GM19035 (cell line): ENCODE results near the gene BMP5.
"Not testable (repeated sequence)": the region's sequence is repeated elsewhere in the genome, so short reads cannot be mapped to it uniquely, and the experiment has no call there.

Source experiments
- ATAC-seq: cut with Tn5 transposase; IDR thresholded peaks from one replicate; pipeline ENCODE4 v1.9.1; 2021; ENCODE audit not compliant: unreplicated experiment

The BMP5 gene

GRCh38 chr6:55875400-55875799, at the start of gene BMP5:
Gene BMP5, minus strand, starts transcription at chr6:55875590. Its CDS starts 725 bp downstream, at chr6:55874865.
- ATAC-seq, result no peak

DNA sequence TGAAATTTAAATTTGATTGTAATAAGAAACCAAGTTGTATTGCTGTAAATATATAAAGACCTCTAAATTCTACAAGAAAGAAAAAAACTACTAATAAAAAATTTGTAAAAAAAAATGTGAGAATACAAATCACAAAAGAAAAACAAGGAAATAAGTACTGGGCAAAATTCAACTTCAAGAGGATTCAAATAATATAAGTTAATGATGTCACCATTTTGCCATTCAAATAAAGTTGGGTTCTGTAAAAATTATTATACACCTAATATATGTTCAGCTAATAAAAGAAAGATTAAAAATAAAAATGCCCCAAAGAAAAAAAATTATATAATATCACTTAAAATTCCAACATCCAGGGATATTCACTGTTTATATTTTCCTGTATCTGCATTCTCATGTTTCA, 47.0 kb upstream of the BMP5 start:
- ATAC-seq, result no peak

GRCh38 chr6:55919716-55920308, 44.4 kb upstream of the BMP5 start:
- no peak for ATAC-seq

DNA sequence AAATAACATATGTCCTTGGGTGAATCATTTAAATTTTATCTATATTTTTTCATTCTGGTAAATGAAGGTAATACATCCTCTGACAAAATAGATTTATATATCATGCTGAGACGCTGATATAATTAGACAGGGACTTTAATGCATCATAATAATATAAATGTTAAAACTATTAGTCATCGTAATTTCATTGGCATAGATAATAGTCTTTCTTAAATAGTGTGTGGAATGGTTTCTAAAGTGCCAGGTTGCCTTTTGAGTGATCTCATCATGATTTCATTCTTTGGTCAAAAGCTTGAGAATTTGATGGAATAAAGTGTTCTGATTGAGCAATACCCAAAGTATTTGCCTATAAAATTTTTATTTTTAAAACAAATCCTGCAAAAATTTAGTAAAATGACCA, 43.2 kb upstream of the BMP5 start:
- ATAC-seq, result no peak

DNA sequence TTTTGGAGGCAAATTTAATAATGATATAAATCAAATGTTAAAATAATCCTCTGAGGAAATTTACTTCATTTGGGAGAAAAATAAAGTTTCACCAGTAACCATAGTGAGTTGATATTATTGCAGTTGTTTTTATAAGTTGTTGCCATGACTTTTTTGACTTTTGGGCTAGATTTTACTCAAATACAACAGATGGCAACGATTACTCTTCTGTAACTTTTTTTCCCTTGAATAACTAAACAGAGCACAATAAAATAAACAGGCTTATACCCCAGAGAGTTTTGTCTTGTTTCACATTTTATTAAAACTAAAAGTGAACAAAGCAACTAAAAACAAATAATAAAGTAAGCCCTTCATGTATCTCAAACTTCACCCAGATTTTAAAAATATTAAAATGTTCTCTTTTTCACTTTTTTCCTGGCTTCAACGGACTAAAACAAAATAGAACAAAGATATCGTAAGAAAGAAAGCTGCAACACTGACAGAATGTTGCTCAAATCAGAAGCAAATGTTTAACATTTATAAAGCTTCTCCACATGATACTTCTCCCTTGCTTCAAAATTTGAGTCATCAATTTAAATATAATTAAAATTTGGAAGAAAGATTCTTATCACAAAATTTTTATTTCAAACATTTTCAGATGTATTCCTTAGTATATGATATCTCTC, 42.5 kb upstream of the BMP5 start:
- no peak for ATAC-seq

DNA sequence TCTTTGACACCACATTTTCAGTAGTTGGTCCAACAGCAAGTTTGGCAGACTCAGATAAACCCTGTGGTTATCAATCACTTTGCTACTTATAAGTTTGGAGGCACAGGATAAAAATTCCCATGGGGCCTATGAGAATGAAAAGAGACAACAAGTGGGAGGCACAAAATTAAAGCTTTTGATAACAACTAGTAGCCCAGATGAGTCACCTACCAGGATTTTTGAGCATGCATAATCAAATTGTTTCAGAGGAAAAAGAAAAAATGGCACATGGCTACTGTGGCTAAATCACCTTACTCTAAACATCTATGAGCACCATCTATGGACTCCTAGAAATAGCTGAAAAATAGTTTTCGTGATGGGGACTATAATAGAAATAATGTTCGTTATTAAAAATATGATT, 40.8 kb upstream of the BMP5 start:
- ATAC-seq, result no peak

DNA sequence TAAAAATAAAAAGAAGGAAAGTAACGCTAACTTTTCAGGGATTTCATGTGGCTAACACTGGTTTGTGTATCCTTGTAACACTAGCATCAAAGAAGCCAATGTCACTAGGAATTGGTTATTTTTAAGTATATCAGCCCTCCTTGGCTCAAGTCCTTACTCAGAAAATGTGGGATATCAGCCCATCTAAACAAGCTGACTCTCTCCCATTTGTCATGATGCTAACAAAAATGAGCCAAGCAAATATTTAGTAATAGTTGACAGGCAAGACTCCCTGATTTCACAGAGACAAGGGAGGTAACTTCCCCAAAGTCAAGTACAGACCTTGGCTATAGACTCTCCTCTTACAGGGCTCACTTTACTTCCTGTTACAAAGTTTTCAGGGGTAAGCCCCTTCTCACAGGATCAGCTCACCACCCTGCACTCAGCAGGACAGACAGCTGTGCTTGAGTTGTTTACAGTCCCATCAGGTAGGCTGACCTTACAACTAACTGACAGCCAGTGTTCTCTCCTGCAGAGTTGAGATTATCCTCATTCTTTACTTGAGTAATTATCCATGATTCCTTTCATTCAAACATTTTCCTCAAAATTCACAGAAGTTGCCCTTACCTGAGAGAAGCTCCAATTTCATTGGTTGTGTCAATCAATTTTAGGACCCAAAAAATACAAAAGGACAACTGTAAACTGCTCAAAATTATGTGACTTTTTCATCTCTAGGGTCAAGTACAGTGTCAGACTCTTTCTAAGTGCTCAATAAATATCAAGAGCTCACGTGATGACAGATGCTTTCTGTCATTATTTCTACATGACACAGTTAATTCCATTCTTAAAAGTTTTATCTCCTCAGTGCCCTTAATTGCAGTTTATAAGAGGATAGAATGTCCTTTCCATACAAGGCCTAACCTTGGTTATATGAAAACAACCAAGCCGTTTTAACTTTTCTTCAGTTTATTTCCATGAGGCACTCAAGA, 38.1 kb upstream of the BMP5 start:
- peak; percentile 55 for ATAC-seq

- ATAC-seq, result not testable (repeated sequence)
These were observed 35.1 kb upstream of the BMP5 start for GRCh38 chr6:55910466-55910865.

DNA sequence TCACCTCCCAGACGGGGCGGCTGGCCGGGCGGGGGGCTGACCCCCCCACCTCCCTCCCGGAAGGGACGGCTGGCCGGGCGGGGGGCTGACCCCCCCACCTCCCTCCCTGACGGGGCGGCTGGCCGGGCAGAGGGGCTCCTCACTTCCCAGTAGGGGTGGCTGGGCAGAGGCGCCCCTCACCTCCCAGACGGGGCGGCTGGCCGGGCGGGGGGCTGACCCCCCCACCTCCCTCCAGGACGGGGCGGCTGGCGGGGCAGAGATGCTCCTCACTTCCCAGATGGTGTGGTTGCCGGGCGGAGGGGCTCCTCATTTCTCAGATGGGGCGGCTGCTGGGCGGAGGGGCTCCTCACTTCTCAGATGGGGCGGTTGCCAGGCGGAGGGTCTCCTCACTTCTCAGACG, 34.5 kb upstream of the BMP5 start:
- not testable (repeated sequence) for ATAC-seq

DNA sequence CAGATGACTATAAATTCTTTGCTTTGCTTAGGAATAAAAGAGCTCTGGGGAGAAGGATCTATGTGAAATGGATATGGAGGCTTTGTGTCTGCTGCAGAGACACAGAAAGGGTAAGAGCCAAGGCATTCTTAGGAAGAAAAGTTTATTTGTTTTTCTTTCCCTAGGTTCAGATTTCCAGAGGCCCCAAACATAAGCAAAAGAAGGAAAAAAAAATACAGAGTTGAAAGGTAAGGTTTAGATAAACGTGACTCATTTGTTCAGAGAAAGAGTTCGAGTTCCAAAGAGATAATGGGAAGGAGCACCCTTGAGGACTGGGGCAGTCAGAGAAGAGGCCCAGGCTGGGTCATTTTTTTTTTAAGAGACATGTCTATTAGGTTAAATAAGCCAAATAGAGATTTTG, 27.4 kb upstream of the BMP5 start:
- no peak for ATAC-seq

DNA sequence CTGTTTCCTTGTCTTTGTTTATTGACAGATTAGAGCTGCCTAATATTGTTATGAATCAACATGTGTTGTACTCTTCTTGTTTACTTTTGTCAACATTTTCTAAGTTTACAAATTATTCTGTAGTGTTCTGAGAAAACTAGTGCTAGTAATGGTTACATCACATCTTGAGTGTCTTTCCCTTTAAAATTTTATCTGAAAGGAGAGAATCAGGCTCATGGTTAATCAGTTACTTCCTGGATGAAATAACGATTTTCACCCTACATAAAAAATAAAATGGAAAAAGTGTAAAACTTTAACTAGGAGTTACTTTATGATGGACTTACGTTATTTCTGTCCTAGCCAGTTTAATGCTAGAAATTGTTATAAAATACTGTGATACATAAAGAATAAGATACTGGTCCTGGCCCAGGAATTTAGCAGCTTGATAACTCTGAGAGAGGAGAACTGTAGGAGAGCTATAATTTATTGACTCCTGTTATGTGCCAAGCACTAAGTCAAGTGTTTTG, 26.4 kb upstream of the BMP5 start:
- no peak for ATAC-seq

DNA sequence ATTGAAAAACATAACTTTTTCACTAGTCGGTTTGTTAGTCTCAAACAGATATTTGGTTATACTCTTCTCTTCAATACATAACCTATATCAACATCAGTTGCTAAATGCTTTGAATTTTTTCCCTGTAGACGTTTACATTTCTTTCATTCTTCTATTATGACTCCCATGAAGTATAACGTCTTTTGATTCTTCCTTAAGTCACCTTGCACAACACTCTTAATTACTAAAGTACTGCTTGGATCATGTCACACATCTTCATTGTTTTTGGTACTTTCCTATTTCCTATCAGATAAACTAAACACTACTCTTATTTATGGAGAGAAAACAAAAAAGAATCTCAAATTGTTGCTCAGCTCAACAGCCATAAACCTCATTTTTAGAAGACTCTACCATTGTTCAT, 23.0 kb upstream of the BMP5 start:
- ATAC-seq, result no peak

- ATAC-seq, result no peak
These were observed 22.0 kb upstream of the BMP5 start for GRCh38 chr6:55897346-55897745.

- ATAC-seq, result no peak
These were observed 20.8 kb upstream of the BMP5 start for GRCh38 chr6:55895972-55896730.

DNA sequence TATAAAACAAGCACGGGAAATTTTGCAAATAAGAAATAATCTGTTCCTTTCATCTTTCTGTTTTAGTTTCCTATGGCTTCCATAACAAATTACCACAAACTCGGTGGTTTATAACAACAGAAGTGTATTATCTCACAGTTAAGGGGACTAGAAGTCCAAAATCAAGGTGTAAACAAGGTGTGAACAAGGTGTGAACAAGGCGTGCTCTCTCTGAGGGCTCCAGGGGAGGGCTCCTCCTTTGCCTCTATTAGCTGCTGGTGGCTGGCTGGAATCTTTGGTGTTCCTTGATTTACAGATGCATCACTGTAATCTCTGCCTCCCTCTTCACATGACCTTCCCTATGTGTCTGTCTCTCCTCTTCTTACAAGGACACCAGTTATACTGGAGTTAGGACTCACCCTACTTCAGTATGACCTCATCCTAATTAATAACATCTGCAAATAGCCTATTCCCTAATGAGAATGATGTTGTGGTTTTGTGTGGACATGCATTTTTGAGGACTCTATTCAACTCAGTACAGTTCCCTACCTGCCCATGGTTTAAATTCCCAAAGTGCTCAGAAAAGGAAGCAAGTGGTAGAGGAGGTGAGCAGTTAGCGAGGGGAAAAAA, 17.5 kb upstream of the BMP5 start:
- ATAC-seq, result no peak

- ATAC-seq, result no peak
These were observed 13.5 kb upstream of the BMP5 start for GRCh38 chr6:55888917-55889316.

GRCh38 chr6:55886185-55886836, 10.9 kb upstream of the BMP5 start:
- no peak for ATAC-seq

DNA sequence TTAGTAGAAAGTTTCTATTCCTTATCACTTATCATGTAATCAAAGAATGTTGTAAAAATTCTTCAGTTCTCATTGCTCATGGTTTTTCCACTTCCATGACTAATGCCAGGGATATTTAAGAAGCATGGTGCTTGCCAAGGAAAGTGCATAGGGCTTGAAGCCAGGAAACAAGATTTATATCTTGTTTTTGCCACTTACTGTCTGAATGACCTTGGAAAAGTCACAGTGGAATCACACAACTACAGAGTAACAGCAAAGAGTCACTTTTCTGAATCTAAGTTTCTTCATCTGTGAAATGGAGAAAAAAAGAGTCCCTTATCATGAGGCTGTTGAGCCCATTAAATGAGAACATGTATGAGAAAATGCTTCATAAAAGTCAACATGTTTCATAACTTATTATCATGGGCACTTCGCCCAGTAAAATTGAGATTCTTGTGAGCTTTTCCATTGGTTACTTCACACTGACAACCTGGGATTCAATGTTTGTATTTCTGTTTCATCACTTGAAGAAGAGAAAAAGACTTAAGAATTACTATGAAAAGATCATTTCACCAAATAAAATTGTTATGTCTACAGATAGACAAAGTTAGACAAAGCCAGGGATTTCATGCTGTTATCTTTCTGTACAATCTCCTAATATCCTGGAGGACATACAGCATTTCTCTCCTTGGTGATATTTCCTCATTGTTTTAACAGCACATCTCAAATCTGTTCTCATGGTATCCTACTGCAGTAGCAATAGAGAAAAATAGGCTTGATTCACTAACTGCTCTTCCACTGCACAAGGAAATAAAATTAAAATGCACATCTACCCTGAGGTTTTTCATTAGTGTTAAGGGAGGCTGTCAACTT, 7.6 kb upstream of the BMP5 start:
- ATAC-seq, result no peak

GRCh38 chr6:55877283-55877682, 1.9 kb upstream of the BMP5 start:
- ATAC-seq, result no peak
